Keratinocyte (primary cell): ENCODE results near the gene AATF. TPM values are rescaled to one million over a fixed set of nuclear protein-coding genes. Genes with fewer than 3 reads are reported as not detected.

Experiments
- DNase-seq: peaks from one replicate; pipeline ENCODE4 v3.0.0-alpha.2; 2011; ENCODE audit warnings: low read depth, missing footprints, low spot score
- FAIRE-seq: peaks from 2 replicates; lab custom pipeline; 2011; peaks lifted over from hg19 to GRCh38; lab: Jason Lieb, UNC
- H2AFZ ChIP-seq: 2 replicates; pipeline ENCODE4 v1.6.0; 2012; ENCODE audit warnings: low read length, control low read depth, inconsistent platforms; ENCODE audit not compliant: control insufficient read depth
- H3K27ac ChIP-seq: 2 replicates; pipeline ENCODE4 v1.5.1; 2011; ENCODE audit warnings: low read length; ENCODE audit not compliant: control insufficient read depth, insufficient read depth
- H3K27me3 ChIP-seq: 3 replicates; pipeline ENCODE4 v1.6.0; 2011; ENCODE audit warnings: low read length; ENCODE audit not compliant: control insufficient read depth, insufficient read depth; ENCODE audit errors: extremely low read depth
- H3K36me3 ChIP-seq, 2 experiments: 2 replicates in 1 of 2; 3 replicates in 1 of 2; pipeline ENCODE4 v1.5.1; 2011; ENCODE audit warnings: low read length in 2 of 2, mild to moderate bottlenecking in 1 of 2; ENCODE audit not compliant: control insufficient read depth in 2 of 2, insufficient read depth in 2 of 2; ENCODE audit errors: extremely low read depth in 1 of 2
- H3K4me1 ChIP-seq: 3 replicates; pipeline ENCODE4 v1.5.1; 2011; ENCODE audit warnings: low read length; ENCODE audit not compliant: control insufficient read depth, insufficient read depth; ENCODE audit errors: extremely low read depth
- H3K4me2 ChIP-seq: 3 replicates; pipeline ENCODE4 v1.6.0; 2011; ENCODE audit warnings: low read depth, low read length; ENCODE audit not compliant: control insufficient read depth, insufficient read depth; ENCODE audit errors: extremely low read depth
- H3K4me3 ChIP-seq, 3 experiments: fragments of 200-600 bp in 1 of 3; sonication (generic) in 1 of 3; 2 replicates in 2 of 3; 3 replicates in 1 of 3; pipeline ENCODE4 v1.5.1; 2011 to 2016; ENCODE audit warnings: low read length in 3 of 3, mild to moderate bottlenecking in 3 of 3, control low read depth in 2 of 3, inconsistent platforms in 1 of 3, low read depth in 1 of 3, mixed read lengths in 1 of 3, mixed run types in 1 of 3, moderate library complexity in 1 of 3; ENCODE audit not compliant: control insufficient read depth in 2 of 3, insufficient read depth in 2 of 3; ENCODE audit errors: extremely low read depth in 1 of 3
- H3K79me2 ChIP-seq: 2 replicates; pipeline ENCODE4 v1.6.0; 2012; ENCODE audit warnings: low read length; ENCODE audit not compliant: control insufficient read depth, insufficient read depth
- H3K9ac ChIP-seq: 3 replicates; pipeline ENCODE4 v1.6.0; 2011; ENCODE audit warnings: low read length; ENCODE audit not compliant: control insufficient read depth, insufficient read depth; ENCODE audit errors: extremely low read depth
- H3K9me1 ChIP-seq: 3 replicates; pipeline ENCODE4 v1.6.0; 2011; ENCODE audit warnings: low read length; ENCODE audit not compliant: control insufficient read depth, insufficient read depth; ENCODE audit errors: extremely low read depth
- H3K9me3 ChIP-seq: 2 replicates; pipeline ENCODE4 v1.5.1; 2012; ENCODE audit warnings: low read depth, low read length; ENCODE audit not compliant: control insufficient read depth
- H4K20me1 ChIP-seq: 3 replicates; pipeline ENCODE4 v1.6.0; 2011; ENCODE audit warnings: low read length; ENCODE audit not compliant: control insufficient read depth, insufficient read depth; ENCODE audit errors: extremely low read depth
- EZH2 ChIP-seq: IDR thresholded peaks from one replicate; pipeline ENCODE4 v1.6.1; 2012; ENCODE audit warnings: inconsistent platforms, mild to moderate bottlenecking, low read length, moderate library complexity
- dilution Hi-C: fragments of 300-500 bp; cut with MboI; formaldehyde crosslinking; loops from one replicate; pipeline ENCODE4 v1.7.0; 2020; ENCODE audit warnings: low sequenced_read_pairs; ENCODE audit not compliant: extremely low pct_ligation_motif_present
- polyA plus RNA-seq, 5 experiments: library from polyadenylated mRNA; depleted of rRNA in 3 of 5; stranded (reverse) in 3 of 5; stranded (forward) in 1 of 5; unstranded in 1 of 5; fragments of >200 nt; gene quantifications; 1 replicate in 1 of 5; 2 replicates in 3 of 5; 3 replicates in 1 of 5; pipeline versions ENCODE4 v1.2.1 to v1.2.3, GENCODE V29; 2011 to 2012; ENCODE audit warnings: missing spikeins in 2 of 5, low read depth in 1 of 5, low replicate concordance in 1 of 5
- TF ChIP-seq, protein P1 (sequence below), 3 experiments: IDR thresholded peaks in 1 of 3; conservative IDR thresholded peaks in 1 of 3; optimal IDR thresholded peaks in 1 of 3; 2 replicates in 2 of 3; 3 replicates in 1 of 3; pipeline versions ENCODE3 to v1.5.1; 2011; ENCODE audit warnings: low read length in 3 of 3, mild to moderate bottlenecking in 3 of 3, moderate library complexity in 2 of 3, control low read depth in 1 of 3, inconsistent platforms in 1 of 3; ENCODE audit not compliant: insufficient read depth in 2 of 3; ENCODE audit errors: extremely low read depth in 1 of 3

AATF gene
- polyA plus RNA-seq, 1 donor (not counting 4 experiments of a cell fraction or from before 2014, with no cell fraction given): 30.4 TPM

DNA sequence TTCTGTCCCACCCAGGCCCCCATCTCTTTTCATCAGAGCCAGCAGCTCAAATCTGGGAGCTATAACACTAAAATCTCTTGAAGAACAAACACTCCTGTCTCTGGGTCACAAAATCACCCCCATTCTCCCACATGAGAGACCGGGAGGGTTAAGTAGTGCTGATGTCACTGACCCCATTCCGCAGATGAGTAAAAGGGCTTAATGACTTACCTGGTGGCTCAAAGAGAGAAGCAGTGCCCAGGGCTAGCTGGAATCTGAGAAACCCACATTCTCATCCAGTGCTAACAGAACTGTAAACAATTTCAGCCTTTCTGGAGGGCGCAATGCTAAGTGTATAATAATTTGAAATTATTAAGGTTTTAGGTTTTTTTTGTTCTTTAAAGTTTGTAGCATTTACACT, 37.8 kb upstream of the AATF start:
- dilution Hi-C loops: no loop called here
- H3K9ac ChIP-seq: no peak overlapping the region
- no peak for DNase-seq
- H3K4me2 ChIP-seq: no peak overlapping the region
- H3K36me3 ChIP-seq: no peaks in the 10 kb centered on the region
- H4K20me1 ChIP-seq: no peaks in the 10 kb centered on the region
- TF ChIP-seq, protein P1, sequence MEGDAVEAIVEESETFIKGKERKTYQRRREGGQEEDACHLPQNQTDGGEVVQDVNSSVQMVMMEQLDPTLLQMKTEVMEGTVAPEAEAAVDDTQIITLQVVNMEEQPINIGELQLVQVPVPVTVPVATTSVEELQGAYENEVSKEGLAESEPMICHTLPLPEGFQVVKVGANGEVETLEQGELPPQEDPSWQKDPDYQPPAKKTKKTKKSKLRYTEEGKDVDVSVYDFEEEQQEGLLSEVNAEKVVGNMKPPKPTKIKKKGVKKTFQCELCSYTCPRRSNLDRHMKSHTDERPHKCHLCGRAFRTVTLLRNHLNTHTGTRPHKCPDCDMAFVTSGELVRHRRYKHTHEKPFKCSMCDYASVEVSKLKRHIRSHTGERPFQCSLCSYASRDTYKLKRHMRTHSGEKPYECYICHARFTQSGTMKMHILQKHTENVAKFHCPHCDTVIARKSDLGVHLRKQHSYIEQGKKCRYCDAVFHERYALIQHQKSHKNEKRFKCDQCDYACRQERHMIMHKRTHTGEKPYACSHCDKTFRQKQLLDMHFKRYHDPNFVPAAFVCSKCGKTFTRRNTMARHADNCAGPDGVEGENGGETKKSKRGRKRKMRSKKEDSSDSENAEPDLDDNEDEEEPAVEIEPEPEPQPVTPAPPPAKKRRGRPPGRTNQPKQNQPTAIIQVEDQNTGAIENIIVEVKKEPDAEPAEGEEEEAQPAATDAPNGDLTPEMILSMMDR (optimal IDR thresholded peaks at IDR 0.05 in 1 of 3, IDR thresholded peaks at IDR 0.05 in 1 of 3, conservative IDR thresholded peaks at IDR 0.05 in 1 of 3; ENCODE audit: extremely low read depth in 1 of 3, insufficient read depth in 2 of 3, low read length in 3 of 3): no peak
- TF ChIP-seq EZH2: no peak
- no peaks in the 10 kb centered on the region for H3K9me3 ChIP-seq
- H3K9me1 ChIP-seq: no peaks in the 10 kb centered on the region
- no peak overlapping the region for H3K4me3 ChIP-seq
- H2AFZ ChIP-seq: no peak overlapping the region
- no peak for FAIRE-seq
- H3K27me3 ChIP-seq: no peaks in the 10 kb centered on the region
- H3K27ac ChIP-seq: no peak overlapping the region
- no peaks in the 10 kb centered on the region for H3K4me1 ChIP-seq
- no peaks in the 10 kb centered on the region for H3K79me2 ChIP-seq

DNA sequence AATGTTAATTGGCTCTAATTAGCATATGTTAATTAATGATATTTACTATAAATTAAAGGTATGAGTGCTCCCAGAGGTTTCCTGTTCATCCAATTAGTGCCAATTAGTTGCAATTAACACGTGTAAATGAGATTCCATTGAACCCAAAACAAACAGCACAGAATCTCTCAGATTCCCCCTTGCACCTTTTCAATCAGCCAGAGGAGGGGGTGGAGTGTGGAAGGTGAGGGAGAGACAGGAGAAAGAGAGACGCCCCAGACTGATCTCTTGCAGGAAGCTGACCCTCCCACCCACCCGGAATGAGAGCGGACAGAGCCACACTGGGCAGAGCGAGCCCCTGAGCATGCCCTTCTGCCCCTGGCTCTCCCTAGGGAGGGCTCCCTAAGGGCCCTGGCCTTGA, 35.6 kb upstream of the AATF start:
- dilution Hi-C loops: no loop called here
- Histone ChIP-seq H3K79me2 (no peaks in the 10 kb centered on the region), H2AFZ (no peak overlapping the region), H3K4me1 (peaks cover 2% of the 10 kb centered on the region), H3K9me3 (no peaks in the 10 kb centered on the region), H3K27me3 (no peaks in the 10 kb centered on the region), H3K27ac (no peak overlapping the region), H3K9ac (no peak overlapping the region), H3K9me1 (no peaks in the 10 kb centered on the region), H3K4me3 (no peak overlapping the region), H3K4me2 (no peak overlapping the region), H4K20me1 (no peaks in the 10 kb centered on the region), H3K36me3 (no peaks in the 10 kb centered on the region)
- FAIRE-seq (no peak), DNase-seq (no peak)
- TF ChIP-seq, protein P1 (optimal IDR thresholded peaks at IDR 0.05 in 1 of 3, IDR thresholded peaks at IDR 0.05 in 1 of 3, conservative IDR thresholded peaks at IDR 0.05 in 1 of 3; ENCODE audit: extremely low read depth in 1 of 3, insufficient read depth in 2 of 3, low read length in 3 of 3): no peak
- TF ChIP-seq EZH2: no peak
